Testis (tissue), 2 donors: ENCODE measurements around the gene PRPS2.

ENCODE experiments used
- CTCF ChIP-seq, 3 experiments: fragments of 450-650 bp in 2 of 3; fragments of 200-600 bp in 1 of 3; sonication (generic) in 1 of 3; IDR thresholded peaks; one replicate each; pipeline ENCODE4 v1.5.1; 2016 to 2019; ENCODE audit warnings: antibody characterized with exemption in 3 of 3, mild to moderate bottlenecking in 2 of 3, moderate library complexity in 1 of 3
- POLR2A ChIP-seq: fragments of 450-650 bp; IDR thresholded peaks from one replicate; pipeline ENCODE4 v1.6.1; 2017; ENCODE audit warnings: antibody characterized with exemption, mild to moderate bottlenecking, moderate library complexity

DNA sequence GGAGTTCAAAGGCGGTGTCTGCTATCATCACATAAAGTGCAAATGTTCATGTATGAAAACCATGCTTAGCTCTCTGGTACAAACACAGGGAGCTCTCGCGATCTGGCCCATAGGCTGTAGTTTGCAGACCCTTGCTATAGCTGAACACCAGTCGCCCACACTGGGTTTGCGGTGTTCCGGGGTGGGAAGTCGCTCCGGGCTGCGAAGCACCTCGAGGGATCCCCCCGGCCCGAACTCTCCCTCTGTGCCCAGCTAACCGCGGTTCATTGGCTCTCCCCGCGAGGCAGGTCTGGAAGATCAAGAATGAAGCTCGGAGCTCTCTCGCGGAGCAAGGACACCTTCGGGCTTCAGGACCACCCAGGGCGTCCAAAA lies 341 bp upstream of the PRPS2 start:
- no peak for TF ChIP-seq CTCF (IDR thresholded peaks at IDR 0.05)
- no peak for TF ChIP-seq POLR2A
